HCT116 (cell line): ENCODE data around the gene ASAP2. TPM values are rescaled to one million over a fixed set of nuclear protein-coding genes. Genes with fewer than 3 reads are reported as not detected.

Experiments used
- ATAC-seq: fragments of 200-7000 bp; cut with Tn5 transposase; 2 replicates; pipeline ENCODE4 v1.9.1; 2020; ENCODE audit warnings: mild to moderate bottlenecking, moderate library complexity
- BruUV-seq: library from RNA; stranded (reverse); fragments of 400-500 nt; replicated peaks from 2 replicates; lab custom pipeline; 2021; lab: Mats Ljungman, UMichigan
- CTCF ChIA-PET: fragments of 300-600 bp; sonication (Branson Sonifier 250); formaldehyde crosslinking; loops from one replicate; lab custom pipeline; 2021; ENCODE audit warnings: antibody characterized with exemption; lab: Charles Lee
- POLR2A ChIA-PET: fragments of 300-600, 350-600 bp; sonication (Branson Sonifier 250); formaldehyde crosslinking; loops from one replicate; lab custom pipeline; 2021; ENCODE audit warnings: antibody characterized with exemption; lab: Charles Lee
- RAD21 ChIA-PET, 2 experiments: fragments of 300-600 bp; sonication (Branson Sonifier 250); formaldehyde crosslinking; loops; one replicate each; lab custom pipeline; 2023; ENCODE audit warnings: low total read pairs in 2 of 2; ENCODE audit not compliant: uncharacterized antibody in 2 of 2, unreplicated experiment in 2 of 2, low non-redundant PET in 1 of 2; lab: Charles Lee
- DNase-seq: peaks from one replicate; pipeline ENCODE4 v3.0.0-alpha.2; 2010; ENCODE audit warnings: low read depth, low spot score
- H2AFZ ChIP-seq: fragments of 200-600 bp; shearing (Covaris generic), sonication (generic); 2 replicates; pipeline ENCODE4 v1.6.1; 2017; ENCODE audit warnings: low read depth, mixed run types, mixed read lengths, antibody characterized with exemption, low read length; ENCODE audit not compliant: poor library complexity, severe bottlenecking
- H3K27ac ChIP-seq: 2 replicates; pipeline ENCODE4 v1.5.1; 2012; ENCODE audit warnings: low read depth, low read length
- H3K27me3 ChIP-seq: fragments of 200-600 bp; sonication (generic); 2 replicates; pipeline ENCODE4 v1.6.1; 2016; ENCODE audit warnings: mixed run types, low read length, mixed read lengths; ENCODE audit not compliant: insufficient read depth
- H3K36me3 ChIP-seq, 2 experiments: fragments of 200-500 bp in 1 of 2; fragments of 200-600 bp in 1 of 2; sonication (Bioruptor generic) in 1 of 2; sonication (generic) in 1 of 2; 2 replicates each; pipeline versions ENCODE4 v1.5.1 to v1.6.1; 2014 to 2016; ENCODE audit warnings: low read length in 2 of 2, inconsistent platforms in 1 of 2, mixed read lengths in 1 of 2, mixed run types in 1 of 2; ENCODE audit not compliant: insufficient read depth in 2 of 2, control insufficient read depth in 1 of 2
- H3K4me1 ChIP-seq, 2 experiments: fragments of 200-600 bp in 1 of 2; sonication (generic) in 1 of 2; 2 replicates each; pipeline versions ENCODE4 v1.5.1 to v1.6.1; 2012 to 2017; ENCODE audit warnings: low read length in 2 of 2, inconsistent platforms in 1 of 2, mild to moderate bottlenecking in 1 of 2, mixed read lengths in 1 of 2, mixed run types in 1 of 2, moderate library complexity in 1 of 2; ENCODE audit not compliant: insufficient read depth in 2 of 2, control insufficient read depth in 1 of 2
- H3K4me2 ChIP-seq: fragments of 200-600 bp; sonication (generic); 2 replicates; pipeline ENCODE4 v1.6.1; 2017; ENCODE audit warnings: mixed run types, low read length, mixed read lengths
- H3K4me3 ChIP-seq, 2 experiments: fragments of 200-600 bp in 1 of 2; sonication (generic) in 1 of 2; replicated peaks in 1 of 2; 2 replicates each; pipeline ENCODE4 v1.5.1; 2011 to 2016; ENCODE audit warnings: low read length in 2 of 2, control low read depth in 1 of 2, low read depth in 1 of 2, mild to moderate bottlenecking in 1 of 2, mixed read lengths in 1 of 2, mixed run types in 1 of 2
- H3K79me2 ChIP-seq: fragments of 200-600 bp; sonication (generic); 2 replicates; pipeline ENCODE4 v1.6.1; 2017; ENCODE audit warnings: mild to moderate bottlenecking, mixed run types, low read length, moderate library complexity, mixed read lengths; ENCODE audit not compliant: insufficient read depth
- H3K9ac ChIP-seq: fragments of 200-600 bp; sonication (generic); 2 replicates; pipeline ENCODE4 v1.6.1; 2016; ENCODE audit warnings: low read length, mixed read lengths
- H3K9me2 ChIP-seq: fragments of 200-600 bp; sonication (generic), shearing (Covaris generic); 2 replicates; pipeline ENCODE4 v1.6.1; 2017; ENCODE audit warnings: mixed run types, mild to moderate bottlenecking, moderate library complexity; ENCODE audit not compliant: insufficient read depth
- H3K9me3 ChIP-seq, 2 experiments: fragments of 200-500 bp in 1 of 2; fragments of 200-600 bp in 1 of 2; sonication (Bioruptor generic) in 1 of 2; sonication (generic) in 1 of 2; 2 replicates each; pipeline ENCODE4 v1.6.1; 2014 to 2017; ENCODE audit warnings: low read length in 2 of 2, mixed read lengths in 2 of 2, inconsistent platforms in 1 of 2, low read depth in 1 of 2, mild to moderate bottlenecking in 1 of 2, mixed run types in 1 of 2, moderate library complexity in 1 of 2; ENCODE audit not compliant: control insufficient read depth in 1 of 2, insufficient read depth in 1 of 2
- H4K20me1 ChIP-seq: fragments of 200-600 bp; sonication (generic), shearing (Covaris generic); 2 replicates; pipeline ENCODE4 v1.6.1; 2017; ENCODE audit warnings: mixed run types, mild to moderate bottlenecking, moderate library complexity; ENCODE audit not compliant: insufficient read depth
- EZH2phosphoT487 ChIP-seq: fragments of 200-600 bp; IDR thresholded peaks from 2 replicates; pipeline ENCODE4 v1.6.1; 2018; ENCODE audit warnings: antibody characterized with exemption, borderline replicate concordance
- JUND ChIP-seq: IDR thresholded peaks from 2 replicates; pipeline ENCODE4 v1.6.1; 2012
- REST ChIP-seq: IDR thresholded peaks from 2 replicates; pipeline ENCODE4 v1.6.1; 2012; ENCODE audit warnings: low read depth
- SP1 ChIP-seq: IDR thresholded peaks from 2 replicates; pipeline ENCODE4 v1.6.1; 2012; ENCODE audit warnings: low read depth
- SRF ChIP-seq: IDR thresholded peaks from 2 replicates; pipeline ENCODE4 v1.6.1; 2012; ENCODE audit warnings: low read depth
- ZNF274 ChIP-seq: fragments of 200-500 bp; sonication (Bioruptor generic); IDR thresholded peaks from 2 replicates; pipeline ENCODE4 v1.6.1; 2014; ENCODE audit warnings: mild to moderate bottlenecking, low read depth, low read length, inconsistent platforms
- intact Hi-C: fragments of 100-400 bp; cut with micrococcal nuclease; formaldehyde crosslinking; loops from 2 replicates; pipeline ENCODE4 v1.10.0; 2022
- total RNA-seq: library from RNA; stranded (reverse); gene quantifications from one replicate; pipeline ENCODE4 v1.2.1, GENCODE V29; 2021; ENCODE audit not compliant: unreplicated experiment

The ASAP2 gene
- total RNA-seq, 1 experiment from 2014 or later = 16.5 TPM

GRCh38 chr2:9373476-9373875 lies 166.9 kb downstream of the ASAP2 start (continued):
- TF ChIP-seq REST (no peak), ZNF274 (no peak), JUND (no peak), SP1 (no peak)

DNA sequence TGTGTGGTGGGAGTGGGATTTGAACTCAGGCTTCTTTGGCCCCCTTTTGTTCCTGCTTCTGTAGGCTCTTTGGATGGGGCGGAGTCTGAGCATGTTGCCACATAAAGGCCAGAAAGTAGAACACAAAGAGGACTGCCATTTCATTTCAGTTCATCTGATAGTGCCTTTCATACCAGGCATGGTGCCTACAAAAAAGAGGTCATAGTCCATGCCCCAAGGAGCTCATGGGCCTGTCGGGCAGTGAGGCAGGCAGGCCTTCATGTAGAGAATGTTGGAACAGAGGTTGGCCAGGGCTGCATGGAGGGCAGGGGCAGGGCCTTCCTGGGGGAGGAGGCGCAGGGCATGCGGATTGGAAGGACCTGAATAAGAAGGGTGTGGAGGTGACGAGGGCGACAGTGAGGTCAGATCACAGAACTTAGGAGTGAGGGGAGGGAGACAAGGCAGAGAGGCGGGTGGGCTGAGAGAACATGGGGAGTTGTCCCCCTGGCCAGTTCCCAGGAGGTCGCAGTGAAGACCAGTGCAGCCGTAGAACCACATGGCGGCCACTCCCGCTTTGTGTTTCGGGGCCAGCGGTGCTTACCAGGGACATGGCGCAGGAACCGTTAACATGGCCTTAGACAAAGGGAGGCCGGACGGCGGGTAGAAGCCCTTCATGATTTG lies 167.6 kb downstream of the ASAP2 start:
- intact Hi-C loops = no loop called here
- no peak overlapping the region for H3K9ac ChIP-seq
- H3K36me3 ChIP-seq = no peaks in the 10 kb centered on the region
- no peak overlapping the region for H3K27ac ChIP-seq
- no peak overlapping the region for H2AFZ ChIP-seq
- CTCF ChIA-PET = interaction anchor here (1.0 kb wide), 1 partner anchor 231 kb away, joined by 3 read pairs; no protein-coding TSS in a partner anchor
- H4K20me1 ChIP-seq = no peaks in the 10 kb centered on the region
- H3K9me3 ChIP-seq = no peaks in the 10 kb centered on the region
- RAD21 ChIA-PET = interaction anchor here in 1 of 2 experiments (0.7 kb wide), 1 partner anchor 232 kb away, joined by 4 read pairs; no protein-coding TSS in a partner anchor
- H3K4me1 ChIP-seq = peaks cover 20 to 22% of the 10 kb centered on the region in 2 experiments
- no peak for ATAC-seq
- POLR2A ChIA-PET = interaction anchor here (0.7 kb wide), 1 partner anchor 34 kb away, joined by 3 read pairs; no protein-coding TSS in a partner anchor
- no peak for DNase-seq
- H3K27me3 ChIP-seq = no peaks in the 10 kb centered on the region
- no TSS peak for BruUV-seq
- no peaks in the 10 kb centered on the region for H3K79me2 ChIP-seq
- no peak overlapping the region for H3K4me2 ChIP-seq
- no peaks in the 10 kb centered on the region for H3K9me2 ChIP-seq
- H3K4me3 ChIP-seq = no peak overlapping the region
- no peak for TF ChIP-seq REST
- TF ChIP-seq SRF = no peak
- no peak for TF ChIP-seq EZH2phosphoT487
- TF ChIP-seq, all 23 proteins: peak for 0
